Adrenal gland (tissue), 5 donors: ENCODE measurements around the gene TTC34.

Experiments
- POLR2A ChIP-seq, 2 donors: fragments of 450-650 bp; IDR thresholded peaks; one replicate each; pipeline ENCODE4 v1.6.1; 2017; ENCODE audit warnings: antibody characterized with exemption in 2 of 2, mild to moderate bottlenecking in 2 of 2, moderate library complexity in 1 of 2
- TF ChIP-seq, protein P1 (sequence below), 6 experiments: fragments of 450-650 bp in 4 of 6; fragments of 200-600 bp in 2 of 6; sonication (generic) in 1 of 6; IDR thresholded peaks; 1 replicate in 5 of 6; 2 replicates in 1 of 6; pipeline versions ENCODE4 v1.5.1 to v1.8.0; 2016 to 2021; ENCODE audit warnings: antibody characterized with exemption in 6 of 6, mild to moderate bottlenecking in 2 of 6, moderate library complexity in 1 of 6
- donor health status: DM: no; HTN: no; CAD: no.

GRCh38 chr1:2847086-2847985, 45.8 kb upstream of the TTC34 start:
- TF ChIP-seq POLR2A (IDR thresholded peaks at IDR 0.05): no peak
- TF ChIP-seq, protein P1, sequence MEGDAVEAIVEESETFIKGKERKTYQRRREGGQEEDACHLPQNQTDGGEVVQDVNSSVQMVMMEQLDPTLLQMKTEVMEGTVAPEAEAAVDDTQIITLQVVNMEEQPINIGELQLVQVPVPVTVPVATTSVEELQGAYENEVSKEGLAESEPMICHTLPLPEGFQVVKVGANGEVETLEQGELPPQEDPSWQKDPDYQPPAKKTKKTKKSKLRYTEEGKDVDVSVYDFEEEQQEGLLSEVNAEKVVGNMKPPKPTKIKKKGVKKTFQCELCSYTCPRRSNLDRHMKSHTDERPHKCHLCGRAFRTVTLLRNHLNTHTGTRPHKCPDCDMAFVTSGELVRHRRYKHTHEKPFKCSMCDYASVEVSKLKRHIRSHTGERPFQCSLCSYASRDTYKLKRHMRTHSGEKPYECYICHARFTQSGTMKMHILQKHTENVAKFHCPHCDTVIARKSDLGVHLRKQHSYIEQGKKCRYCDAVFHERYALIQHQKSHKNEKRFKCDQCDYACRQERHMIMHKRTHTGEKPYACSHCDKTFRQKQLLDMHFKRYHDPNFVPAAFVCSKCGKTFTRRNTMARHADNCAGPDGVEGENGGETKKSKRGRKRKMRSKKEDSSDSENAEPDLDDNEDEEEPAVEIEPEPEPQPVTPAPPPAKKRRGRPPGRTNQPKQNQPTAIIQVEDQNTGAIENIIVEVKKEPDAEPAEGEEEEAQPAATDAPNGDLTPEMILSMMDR (IDR thresholded peaks at IDR 0.05): no peak
